GM20431 (cell line): Measurements from ENCODE around the gene MYORG.

ENCODE experiments used
- in situ Hi-C: fragments of 300-500 bp; cut with MseI, MboI; formaldehyde crosslinking; loops from one replicate; pipeline ENCODE4 v1.15.0; 2020; ENCODE audit warnings: low sequenced_read_pairs; ENCODE audit not compliant: unreplicated experiment

MYORG gene

DNA sequence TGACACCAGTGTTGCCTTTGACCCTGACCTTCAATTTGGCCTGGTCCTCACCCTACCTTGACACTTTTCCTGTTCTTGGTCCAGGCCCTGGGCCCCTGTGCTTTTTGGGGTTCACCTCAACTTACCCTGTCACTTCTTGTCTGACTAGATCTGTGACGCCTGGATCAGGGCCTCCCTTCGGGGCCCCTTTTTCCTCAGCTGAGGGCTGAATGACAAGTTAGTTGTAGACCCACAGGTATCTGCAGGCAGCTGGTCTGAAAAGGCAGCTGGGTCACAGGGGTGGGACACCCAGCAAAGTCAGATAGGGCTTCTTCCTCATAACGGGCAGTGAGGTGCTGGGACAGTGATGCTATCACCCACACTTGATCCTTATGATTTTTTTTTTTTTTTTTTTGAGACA lies 10.0 kb upstream of the MYORG start:
- in situ Hi-C loops = no loop called here

- in situ Hi-C loops = no loop called here
These were observed 9.0 kb upstream of the MYORG start for GRCh38 chr9:34385561-34386230.

DNA sequence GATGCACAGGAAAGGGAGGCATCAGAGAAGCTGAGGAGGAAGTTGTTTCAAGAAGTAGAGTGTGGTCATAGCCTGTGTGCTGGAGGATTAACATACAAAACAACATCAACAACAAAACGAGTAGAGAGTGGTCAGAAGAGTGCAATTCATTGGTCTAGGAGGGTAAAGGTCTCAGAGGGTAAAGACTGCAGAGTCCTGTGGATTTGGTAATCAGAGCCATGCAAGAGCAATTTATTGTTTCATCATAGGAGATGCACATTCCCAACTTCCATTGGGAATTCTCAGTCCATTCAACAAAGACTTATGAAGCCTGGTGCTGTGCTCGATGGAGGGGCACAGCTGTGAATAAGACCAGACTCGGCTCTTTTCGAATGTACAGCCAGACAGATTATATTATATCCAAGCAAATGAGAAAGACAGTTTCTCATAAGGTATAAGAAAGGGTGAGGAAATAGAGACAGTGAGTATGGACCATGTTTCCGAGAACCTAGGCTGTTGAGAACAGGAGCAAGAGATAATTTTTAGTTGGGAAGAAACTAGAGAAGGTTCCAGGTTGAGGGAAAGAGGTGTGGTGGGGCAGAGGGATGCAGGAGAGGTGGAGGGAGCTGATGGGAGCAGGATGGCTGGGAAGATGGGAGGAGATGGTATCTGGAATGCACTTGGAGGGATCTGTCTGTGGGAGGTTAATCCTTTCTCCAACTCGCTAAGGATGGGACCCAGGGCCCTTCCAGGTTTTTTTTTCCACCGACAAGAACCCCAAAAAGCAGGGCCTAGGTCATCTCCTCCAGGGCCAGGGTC lies 7.9 kb upstream of the MYORG start:
- in situ Hi-C loops = no loop called here

- in situ Hi-C loops = no loop called here
These were observed 7.2 kb upstream of the MYORG start for GRCh38 chr9:34383904-34384303.

- in situ Hi-C loops = no loop called here
These were observed 6.2 kb upstream of the MYORG start for GRCh38 chr9:34382879-34383278.

GRCh38 chr9:34382054-34382453 lies 5.4 kb upstream of the MYORG start:
- in situ Hi-C loops = no loop called here

DNA sequence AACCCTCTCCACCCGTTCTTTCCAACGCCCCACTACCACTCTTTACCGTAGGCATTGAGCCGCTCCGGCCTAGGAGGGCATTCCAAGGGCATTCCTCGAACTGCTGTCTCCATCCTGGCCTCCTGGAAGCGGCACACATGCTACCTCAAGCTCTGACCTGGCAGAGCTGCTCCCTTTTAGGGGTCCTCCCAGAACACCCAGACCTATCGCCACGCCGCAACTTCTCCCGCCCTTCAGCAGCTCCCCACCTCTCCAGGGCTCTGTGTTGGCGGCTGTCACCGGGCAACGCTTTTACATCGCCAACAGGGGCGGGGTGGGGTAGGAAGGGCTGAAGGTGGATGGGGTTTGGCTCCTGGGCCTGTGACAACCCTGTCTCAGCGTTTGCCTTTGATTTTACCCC lies 4.6 kb upstream of the MYORG start:
- in situ Hi-C loops = no loop called here

GRCh38 chr9:34380511-34381315 lies 4.0 kb upstream of the MYORG start:
- in situ Hi-C loops = no loop called here

GRCh38 chr9:34380034-34380510 lies 3.4 kb upstream of the MYORG start:
- in situ Hi-C loops = no loop called here

GRCh38 chr9:34379334-34380033 lies 2.8 kb upstream of the MYORG start:
- in situ Hi-C loops = no loop called here

DNA sequence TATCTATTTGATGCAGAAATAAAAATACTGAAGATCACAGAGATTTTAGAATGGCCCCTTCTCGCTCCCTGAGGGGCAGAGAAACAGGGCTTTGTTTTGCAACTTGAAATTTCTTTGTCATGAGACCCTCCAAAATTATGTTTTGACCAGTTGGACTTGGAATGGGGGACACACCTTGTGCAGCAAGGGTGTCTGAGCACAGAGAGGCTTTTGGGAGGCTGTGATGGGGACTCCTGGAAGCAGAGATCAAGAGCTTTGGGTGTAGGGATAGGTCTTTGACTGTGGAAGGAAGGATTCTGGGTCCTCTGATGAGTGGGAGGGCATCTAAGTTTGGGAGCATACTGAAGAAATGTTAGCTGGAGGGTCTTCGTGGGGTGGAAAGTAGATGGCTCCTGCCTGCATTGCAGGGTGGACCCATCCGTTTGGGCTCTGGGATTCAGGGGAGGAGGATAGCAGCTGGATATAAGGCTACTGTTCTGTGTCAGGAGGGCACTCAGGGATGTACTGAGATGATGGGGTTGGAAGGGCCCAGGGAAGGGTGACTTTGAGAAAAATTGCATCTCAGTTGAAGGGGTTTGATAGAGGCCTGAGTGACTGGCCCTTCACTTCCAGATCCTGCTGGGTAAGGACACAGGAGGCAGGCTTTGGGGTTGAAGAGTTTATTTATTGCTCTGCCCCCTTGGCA lies 1.8 kb upstream of the MYORG start:
- in situ Hi-C loops = no loop called here

- in situ Hi-C loops = no loop called here
These were observed 677 bp upstream of the MYORG start for GRCh38 chr9:34377404-34377746.

DNA sequence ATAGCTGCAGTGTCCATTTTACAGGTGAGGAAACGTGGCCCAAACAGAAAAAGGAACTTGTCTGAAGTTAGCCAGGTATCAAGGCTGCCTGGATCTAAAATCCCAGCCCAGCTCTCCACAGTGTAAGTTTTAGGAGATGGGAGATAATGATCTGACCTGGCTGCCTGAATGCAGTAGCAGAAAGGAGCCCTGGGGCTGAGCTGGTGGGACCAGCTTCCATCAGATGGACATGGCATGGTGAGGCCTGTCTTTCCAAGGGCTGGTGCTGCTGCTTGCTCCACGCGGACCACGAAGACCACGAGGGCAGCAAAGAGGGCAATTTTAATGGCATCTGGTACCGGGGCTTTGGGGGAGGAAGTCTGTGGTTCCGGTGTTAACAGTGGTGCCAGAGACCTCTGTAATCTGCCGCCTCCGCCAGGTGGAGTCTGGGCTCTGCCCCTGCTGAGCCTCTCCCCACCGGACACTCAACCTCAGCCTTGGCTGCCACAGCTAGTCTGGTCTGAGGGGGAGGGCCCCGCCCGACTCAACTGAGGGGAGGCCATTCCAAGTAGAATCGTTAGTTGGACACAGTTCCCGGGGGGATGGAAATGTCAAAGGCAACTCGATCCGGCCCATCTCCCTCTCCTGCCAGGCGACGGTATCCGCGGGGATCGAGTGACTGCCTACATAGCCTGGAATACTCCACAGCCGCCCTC lies 650 bp downstream of the MYORG start:
- in situ Hi-C loops = no loop called here

DNA sequence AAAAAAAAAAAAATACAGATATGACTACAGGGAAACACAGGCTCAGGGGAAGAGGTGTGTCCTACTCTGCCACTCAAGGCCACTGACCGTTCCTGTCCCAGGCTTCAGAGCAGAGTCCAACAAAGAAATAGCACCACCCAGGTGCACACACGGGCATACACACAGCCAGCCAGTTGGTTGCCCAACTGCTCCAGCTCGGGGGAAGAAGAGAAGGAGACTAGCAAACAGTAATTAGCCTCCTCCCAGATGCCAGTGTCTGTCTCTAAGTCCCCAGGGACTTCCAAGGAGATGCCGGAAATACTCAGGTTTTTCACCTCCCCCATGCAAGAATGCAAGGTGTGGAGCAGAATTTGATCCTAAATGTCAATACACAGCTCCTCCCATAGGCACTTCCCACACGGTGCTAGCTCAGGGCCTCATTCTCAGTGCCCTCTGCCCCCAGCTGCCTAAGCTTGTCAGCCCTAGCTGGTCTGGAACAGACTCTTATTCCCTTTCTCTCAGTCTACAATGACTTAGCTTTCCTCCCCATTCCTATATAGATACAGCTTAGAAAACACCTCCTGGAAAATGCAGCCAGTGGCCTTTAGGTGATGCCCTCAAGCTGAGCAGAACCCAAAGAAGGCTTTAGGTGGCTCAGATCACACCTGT lies 1.7 kb downstream of the MYORG start:
- in situ Hi-C loops = no loop called here

- in situ Hi-C loops = no loop called here
These were observed 2.4 kb downstream of the MYORG start for GRCh38 chr9:34374339-34374738.

DNA sequence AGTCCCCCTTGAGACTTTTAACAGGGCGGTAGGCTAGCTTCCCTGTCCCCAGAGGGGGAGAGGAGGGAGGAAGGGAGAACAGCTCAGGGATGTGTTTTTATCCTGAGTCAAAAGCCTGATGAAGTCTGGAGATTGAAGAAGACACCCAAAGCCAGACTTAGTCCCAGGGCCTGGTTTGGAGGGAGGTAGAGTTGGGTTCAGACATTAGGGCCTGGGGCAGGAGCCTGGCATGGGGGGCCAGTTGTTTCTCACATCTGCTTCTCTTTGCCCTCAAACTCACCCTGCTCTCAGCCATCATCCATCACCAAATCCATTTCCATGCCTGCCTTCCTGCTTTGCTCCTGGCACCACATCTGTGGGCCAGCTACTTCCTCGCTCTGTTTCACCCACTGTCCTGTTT lies 2.9 kb downstream of the MYORG start:
- in situ Hi-C loops = no loop called here

DNA sequence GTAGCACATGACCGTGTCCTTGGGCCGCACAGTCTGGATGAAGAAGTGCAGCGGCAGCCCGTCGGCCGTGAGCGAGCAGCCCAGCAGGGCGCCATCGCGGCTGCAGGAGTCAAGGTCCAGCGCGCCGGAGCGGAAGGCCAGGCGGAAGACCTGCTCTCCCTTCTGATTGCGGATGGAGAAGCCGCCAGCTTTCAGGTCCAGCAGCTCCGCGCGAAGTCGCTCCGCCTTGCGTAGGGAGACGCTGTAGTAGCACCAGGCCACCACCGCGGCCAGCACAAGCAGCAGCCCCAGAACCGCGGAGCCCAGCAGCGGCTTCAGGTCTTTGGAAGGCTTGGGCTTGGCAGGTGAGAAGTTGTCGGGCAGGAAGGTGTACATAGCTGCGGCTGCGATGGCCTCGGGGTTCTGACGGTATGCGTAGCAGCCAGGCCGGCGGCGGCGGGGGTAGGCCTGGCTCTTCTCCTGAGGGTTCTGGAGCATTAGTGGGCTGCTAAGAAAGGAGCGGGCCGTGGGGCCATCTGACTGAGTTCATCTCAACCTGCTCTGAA lies 4.2 kb downstream of the MYORG start:
- in situ Hi-C loops = no loop called here

DNA sequence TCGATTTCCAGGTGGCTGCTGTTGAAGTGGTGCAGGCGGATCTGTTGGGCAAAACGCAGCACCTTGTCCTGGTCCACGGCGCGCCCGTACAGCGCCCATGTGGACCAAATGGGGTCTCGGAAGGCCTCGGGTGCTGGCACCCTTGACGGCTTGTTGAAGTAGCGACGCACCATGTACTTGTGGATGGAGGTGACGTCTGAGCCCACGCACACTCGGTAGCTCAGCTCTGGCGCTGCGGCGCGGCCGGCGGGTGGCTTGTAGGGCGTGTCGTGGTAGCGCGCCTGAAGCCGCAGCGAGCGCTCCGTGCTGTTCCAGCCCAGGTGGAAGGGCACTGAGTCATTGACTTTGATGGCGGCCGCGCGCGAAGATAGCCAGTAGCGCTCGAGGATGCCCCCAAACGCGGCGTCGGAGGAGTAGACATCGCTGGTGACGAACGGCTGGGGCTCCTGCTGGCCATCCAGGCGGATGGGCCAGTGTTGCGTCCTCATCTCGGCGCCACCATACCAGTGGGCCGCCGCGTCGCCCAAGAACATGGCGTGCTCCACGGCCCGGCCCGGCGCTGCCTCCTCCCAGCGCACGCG lies 4.7 kb downstream of the MYORG start:
- in situ Hi-C loops = no loop called here
